Glomerular visceral epithelial cell (primary cell): Measurements from ENCODE around the gene RNASE3.
"Not testable (repeated sequence)": the region's sequence is repeated elsewhere in the genome, so short reads cannot be mapped to it uniquely, and the experiment has no call there.

Experiments used
- DNase-seq: peaks from one replicate; pipeline ENCODE4 v3.0.0-alpha.2; 2016; ENCODE audit errors: extremely low spot score

RNASE3 gene

DNA sequence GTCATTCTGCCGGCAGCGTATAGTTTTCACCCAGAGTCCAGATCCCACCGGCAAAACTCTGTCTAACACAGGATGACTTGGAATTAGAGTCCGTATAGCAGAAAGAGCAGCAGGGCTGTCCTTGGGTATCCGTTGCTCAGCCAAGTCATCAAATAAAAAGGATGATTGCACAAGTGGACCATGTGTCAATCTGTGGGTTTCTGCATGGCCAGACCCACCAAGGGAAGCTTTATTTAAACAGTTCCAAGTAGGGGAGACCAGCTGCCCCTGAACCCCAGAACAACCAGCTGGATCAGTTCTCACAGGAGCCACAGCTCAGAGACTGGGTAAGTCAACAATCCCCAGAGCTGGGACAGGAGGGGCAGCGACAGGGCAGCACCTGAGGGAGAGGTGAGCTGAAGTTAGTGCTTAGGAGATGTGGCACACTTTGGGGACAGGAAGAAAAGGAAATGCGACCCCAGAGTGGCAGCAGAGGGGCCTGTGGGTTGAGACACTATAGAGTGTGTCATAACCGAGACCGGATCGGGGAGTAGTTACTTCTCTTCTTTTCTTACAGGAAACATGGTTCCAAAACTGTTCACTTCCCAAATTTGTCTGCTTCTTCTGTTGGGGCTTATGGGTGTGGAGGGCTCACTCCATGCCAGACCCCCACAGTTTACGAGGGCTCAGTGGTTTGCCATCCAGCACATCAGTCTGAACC lies at the start of gene RNASE3:
RNASE3 (plus strand) TSS at position 260 of the 700 bp plus-strand sequence; CDS start at position 562, 302 bp downstream.
- DNase-seq, result not testable (repeated sequence)

GRCh38 chr14:20846560-20846959 lies 44.6 kb upstream of the RNASE3 start:
- DNase-seq, result no peak

- peak; percentile 67 for DNase-seq
These were observed 42.8 kb upstream of the RNASE3 start for GRCh38 chr14:20848316-20848954.

DNA sequence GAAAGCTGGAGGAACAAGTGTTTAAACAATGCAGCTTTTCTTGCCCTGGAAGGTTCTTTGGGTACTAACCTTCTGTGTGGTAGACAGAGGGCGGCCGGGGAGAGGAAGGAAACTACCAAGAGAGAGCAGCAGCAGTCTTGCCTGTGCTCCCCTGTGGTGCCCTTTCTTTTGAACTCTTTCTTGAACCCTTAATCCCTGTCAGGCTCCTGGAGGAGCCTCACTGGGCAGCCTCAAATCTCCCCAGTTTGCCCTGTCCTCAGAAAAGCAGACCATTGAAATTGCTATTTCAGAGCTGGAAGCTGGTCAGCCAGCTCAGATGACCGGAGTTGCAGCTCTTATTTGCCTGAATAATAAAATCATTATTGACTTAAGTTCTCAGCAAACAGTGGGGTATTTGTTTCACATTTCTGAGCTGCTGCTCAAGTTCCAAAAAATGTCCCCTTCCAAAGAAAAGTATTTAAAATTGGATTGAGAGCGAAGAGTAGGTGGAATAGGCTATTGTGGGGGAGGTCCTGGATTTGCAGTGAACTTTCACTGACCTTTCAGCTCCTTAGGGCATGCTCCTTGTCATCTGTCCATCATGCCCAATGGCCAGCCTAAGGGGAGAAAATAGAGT lies 42.1 kb upstream of the RNASE3 start:
- DNase-seq, result no peak

GRCh38 chr14:20853042-20853441 lies 38.1 kb upstream of the RNASE3 start:
- no peak for DNase-seq

- DNase-seq, result peak; percentile 60
These were observed 35.4 kb upstream of the RNASE3 start for GRCh38 chr14:20855652-20856291.

DNA sequence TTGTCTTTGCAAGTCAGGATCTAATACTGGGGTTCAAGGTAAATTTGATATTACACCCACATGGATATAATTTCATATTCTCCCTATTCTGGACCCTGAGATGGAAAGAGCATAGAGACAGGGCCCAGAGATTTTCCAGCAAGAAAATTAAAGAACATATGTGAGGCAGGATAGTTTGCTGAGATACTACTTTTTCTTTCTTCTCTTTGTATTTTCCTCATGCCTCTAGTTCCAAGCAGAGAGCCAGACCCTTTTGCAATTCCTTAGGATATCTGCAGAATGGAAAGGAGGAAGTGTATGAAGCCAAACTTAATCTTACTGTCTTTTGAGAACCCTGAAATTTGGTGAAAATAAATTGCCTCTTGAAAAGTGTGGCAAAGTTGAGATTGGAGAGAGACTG lies 34.0 kb upstream of the RNASE3 start:
- no peak for DNase-seq

DNA sequence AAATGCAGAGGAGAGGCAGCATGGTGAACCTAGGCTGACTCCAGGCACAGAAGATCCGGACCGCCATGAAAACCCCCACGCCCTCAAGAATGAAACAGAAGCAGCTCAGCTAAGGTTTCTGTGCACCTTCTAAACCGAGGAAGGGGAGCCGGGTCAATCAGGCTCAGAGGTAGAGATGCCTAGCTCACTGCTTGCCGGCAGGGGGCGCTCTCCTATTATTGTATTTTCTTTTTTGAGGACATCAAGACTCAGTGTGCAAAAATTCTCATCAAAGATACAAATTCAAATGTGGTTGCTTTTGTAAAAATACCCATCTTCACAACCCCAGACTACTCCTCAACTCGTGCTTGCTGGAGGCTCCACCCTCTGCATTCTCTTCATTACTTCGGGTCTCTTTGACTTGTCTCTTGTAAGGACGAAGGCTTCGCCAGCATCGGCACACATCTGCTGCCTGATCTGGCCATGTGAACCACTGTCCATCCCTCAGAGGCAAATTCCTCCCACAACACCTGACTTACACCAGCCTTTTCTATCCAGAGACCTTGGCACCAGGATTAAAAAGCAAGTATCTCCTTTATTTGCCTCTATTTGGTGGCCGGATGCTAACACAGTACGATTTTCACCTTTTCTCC lies 33.4 kb upstream of the RNASE3 start:
- peak; percentile 64 for DNase-seq

DNA sequence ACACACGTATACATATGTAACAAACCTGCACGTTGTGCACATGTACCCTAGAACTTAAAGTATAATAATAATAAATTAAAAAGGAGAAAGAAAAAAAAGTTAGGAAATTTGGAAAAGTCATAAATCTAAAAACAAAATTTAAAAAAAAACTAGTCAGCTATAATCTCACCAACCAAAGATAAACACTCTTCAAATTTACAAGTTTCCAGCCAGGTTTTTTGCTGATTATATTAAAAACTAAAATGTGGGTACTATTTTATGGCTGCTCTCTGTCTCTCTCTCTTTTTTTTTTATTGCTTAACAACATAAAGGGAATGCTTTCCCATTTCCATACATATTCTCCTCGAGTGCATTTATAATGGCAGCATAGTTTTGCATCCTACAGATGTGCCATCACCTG lies 25.0 kb upstream of the RNASE3 start:
- no peak for DNase-seq

DNA sequence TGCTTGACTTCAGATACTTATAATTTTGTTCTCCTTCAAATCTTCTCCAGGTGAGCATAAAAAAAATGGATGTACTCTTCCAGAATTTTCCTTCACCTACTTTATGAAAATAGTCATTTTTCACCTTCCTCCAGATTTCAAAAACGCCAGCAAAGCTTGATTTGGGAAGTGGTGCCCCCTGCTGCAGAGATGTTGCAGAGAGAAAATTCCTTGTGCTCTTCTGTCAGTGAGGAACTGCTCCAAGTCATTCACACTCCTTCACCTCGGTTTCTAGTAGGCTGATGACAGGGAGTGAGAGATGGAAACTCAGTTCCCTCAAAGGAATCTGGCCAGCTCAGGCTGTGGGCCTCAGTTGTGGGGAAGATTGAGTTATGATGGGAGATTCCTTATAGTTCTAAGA lies 24.2 kb upstream of the RNASE3 start:
- no peak for DNase-seq

DNA sequence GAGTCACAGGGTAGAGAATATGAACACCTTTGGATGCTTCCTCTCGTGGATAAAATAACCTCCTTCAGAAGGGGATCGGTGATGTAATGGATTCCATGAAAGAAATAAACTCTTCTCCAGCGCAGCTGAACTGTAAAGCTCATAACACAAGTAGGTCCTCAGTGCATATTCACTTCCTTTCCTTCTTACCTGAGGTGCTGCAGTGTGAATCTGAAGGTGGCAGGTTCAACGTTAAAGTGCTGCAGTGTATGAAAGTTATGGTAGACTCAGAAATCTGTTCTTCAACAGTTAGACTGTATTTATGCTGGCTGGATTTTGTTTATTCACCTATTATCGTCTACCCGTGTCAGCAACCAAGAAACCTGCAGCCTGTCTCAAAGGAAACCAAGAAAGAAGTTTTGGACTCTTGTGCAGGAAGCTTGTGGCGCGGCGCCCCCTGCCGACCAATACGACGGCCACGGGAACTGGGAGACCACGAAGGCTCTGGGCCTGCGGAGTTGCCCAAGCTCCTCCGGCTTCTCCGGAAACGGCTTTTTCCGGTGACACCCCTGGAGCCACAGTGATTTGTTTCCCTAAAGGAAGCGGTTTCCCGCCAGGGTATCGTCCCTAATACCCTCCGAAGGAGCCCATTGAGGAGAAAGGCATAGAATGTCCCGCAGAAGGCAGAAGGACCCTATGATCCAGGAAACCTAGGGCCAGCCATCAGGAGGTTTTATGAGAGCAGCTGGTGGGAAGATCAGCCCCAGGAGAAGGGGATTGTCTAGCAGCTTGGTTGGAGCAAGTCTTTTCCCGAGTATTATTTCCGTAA lies 17.6 kb upstream of the RNASE3 start:
- peak; percentile 43 for DNase-seq

DNA sequence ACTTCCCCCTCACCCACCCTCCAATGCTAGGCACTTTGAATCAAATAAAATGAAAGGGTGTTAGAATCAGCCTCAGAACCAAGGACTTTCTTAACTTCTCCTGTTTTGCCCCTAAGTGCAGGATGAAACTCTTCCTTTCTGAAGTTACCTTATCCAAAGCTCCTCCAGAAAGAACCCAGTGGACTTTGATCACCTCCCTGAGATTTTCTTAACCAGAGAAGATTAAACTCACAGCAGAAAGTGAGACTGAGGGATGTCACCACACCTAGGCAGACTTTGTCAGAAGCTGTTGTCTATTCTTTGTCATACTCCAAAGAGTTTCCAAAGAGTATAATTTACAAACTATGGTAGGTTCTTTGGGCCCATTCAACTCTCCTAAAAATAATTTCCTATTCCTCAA lies 14.2 kb upstream of the RNASE3 start:
- DNase-seq, result no peak

DNA sequence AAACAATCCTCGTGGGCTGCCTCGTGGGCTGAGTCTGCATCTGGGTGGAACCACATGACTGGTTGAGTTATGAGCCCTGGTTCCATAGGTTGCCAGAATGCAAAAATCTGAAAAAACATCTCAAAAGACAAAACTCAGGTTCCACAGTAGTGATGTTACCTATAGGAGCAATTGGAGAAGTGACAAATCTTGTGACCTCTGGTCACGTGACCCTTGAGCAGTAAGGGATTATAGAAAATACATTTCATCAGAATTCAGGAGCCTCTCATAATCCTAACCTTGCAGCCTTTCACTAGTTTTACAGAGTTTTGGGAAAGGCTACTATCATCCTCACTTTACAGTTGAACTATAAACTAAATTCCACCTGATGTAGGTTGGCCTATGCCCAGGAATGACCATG lies 12.5 kb upstream of the RNASE3 start:
- no peak for DNase-seq

DNA sequence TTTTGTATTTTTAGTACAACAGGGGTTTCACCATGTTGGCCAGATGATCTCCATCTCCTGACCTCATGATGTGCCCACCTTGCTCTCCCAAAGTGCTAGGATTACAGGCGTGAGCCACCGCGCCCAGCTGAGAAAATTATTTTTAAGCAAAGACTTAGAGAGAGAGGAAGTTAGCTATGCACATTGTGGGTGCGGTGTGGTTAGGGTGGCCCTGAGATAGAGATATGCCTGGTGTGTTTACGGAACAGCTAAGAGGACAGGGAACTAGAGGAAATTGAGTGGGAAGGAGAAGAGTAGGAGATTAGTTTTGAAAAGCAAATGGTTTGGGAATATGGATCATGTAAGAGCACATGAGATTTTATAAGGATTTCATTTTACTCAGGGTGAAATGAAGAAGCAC lies 10.0 kb upstream of the RNASE3 start:
- DNase-seq, result not testable (repeated sequence)

DNA sequence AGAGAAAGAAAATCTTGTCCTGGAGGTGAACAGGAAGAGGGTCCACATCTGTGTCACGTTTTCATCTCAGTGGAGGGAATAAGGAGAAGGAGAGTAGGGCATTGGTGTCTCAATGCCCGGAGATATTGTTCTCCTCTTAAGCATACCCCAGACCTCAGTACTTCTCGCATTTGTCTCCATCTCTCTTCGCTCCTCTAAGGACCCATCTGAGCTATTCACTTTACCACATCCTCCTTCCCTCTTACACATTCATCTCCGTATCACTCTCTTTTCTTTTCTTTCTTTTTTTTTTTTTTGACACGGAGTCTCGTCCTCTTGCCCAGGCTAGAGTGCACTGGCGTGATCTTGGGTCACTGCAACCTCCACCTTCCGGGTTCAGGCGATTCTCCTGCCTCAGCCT lies 8.4 kb upstream of the RNASE3 start:
- DNase-seq, result not testable (repeated sequence)

- not testable (repeated sequence) for DNase-seq
These were observed 2.8 kb upstream of the RNASE3 start for GRCh38 chr14:20888411-20888810.

GRCh38 chr14:20895322-20895721 lies 4.1 kb downstream of the RNASE3 start:
- not testable (repeated sequence) for DNase-seq

DNA sequence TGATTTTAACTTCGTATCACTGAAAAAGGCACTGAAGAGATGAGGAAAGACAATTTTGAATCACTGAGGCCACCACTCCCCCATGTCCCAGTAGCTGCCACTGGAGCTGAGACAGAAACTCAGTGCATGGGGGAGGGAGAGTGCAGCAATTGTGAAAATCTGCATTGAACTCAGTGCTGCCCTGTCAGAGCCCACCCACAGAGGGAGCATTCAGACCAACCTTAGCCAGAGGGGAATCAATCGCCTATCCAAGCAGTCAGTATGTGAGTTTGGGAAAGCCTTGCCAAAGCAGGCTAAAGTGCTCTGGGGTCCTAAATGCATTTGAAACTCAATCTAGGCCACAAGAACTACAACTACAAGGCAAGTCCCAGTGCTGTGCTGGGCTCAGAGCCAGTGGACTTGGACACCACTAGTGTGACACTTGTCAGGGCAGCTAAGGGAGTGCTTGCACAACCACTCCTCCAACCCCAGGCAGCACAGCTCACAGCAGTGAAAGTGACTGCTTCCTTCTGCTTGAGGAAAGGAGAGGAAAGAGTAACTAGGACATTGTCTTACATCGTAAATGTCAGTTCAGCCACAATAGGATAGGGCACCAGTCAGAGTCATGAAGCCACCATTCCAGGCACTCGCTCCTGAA lies 13.3 kb downstream of the RNASE3 start:
- no peak for DNase-seq

DNA sequence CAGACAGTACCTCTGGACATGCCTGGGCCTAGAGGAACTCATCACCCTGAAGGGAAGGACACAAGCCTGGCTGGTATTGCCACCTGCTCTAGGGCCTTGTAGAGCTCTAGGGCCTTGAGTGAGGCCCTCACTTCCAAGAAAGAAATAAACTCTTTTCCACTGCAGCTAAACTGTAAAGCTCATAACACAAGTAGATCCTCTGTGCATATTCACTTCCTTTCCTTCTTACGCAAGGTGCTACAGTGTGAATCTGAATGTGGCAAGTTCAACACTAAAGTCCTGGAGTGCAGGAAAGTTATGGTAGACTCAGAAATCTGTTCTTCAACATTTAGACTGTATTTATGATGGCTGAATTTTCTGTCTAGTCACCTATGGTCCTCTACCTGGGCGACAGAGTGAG lies 14.5 kb downstream of the RNASE3 start:
- no peak for DNase-seq

DNA sequence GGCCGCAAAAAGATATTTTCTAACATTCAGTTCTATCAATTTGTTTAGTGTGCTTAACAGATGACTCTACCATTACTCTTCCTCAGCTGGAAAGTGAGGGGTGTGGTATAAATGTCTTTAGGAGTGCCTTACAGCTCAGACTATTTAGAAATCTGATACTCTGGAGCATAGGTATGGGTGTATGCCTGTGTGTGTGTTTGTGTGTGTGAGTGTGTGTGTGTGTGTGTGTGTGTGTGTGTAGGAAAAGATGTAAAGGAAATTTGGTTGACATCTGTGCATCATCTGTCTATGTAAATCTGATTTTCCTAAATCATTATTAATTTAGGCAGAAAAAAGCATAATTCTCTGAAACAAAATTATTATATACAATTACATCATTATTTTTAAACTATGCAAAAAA lies 16.0 kb downstream of the RNASE3 start:
- DNase-seq, result no peak

DNA sequence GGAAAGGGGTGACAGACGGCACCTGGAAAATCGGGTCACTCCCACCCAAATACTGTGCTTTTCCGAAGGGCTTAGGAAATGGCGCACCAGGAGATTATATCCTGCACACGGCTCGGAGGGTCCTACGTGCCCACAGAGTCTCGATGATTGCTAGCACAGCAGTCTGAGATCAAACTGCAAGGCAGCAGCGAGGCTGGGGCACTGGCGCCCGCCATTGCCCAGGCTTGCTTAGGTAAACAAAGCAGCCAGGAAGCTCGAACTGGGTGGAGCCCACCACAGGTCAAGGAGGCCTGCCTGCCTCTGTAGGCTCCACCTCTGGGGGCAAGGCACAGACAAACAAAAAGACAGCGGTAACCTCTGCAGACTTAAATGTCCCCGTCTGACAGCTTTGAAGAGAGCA lies 19.6 kb downstream of the RNASE3 start:
- not testable (repeated sequence) for DNase-seq
